T follicular helper cell (primary cell): ENCODE results near the gene SYT14.
"Not testable (repeated sequence)": the region's sequence is repeated elsewhere in the genome, so short reads cannot be mapped to it uniquely, and the experiment has no call there.

Experiments
- DNase-seq: peaks from one replicate; pipeline ENCODE4 v3.0.0-alpha.2; 2020; ENCODE audit warnings: low read depth

Gene SYT14

DNA sequence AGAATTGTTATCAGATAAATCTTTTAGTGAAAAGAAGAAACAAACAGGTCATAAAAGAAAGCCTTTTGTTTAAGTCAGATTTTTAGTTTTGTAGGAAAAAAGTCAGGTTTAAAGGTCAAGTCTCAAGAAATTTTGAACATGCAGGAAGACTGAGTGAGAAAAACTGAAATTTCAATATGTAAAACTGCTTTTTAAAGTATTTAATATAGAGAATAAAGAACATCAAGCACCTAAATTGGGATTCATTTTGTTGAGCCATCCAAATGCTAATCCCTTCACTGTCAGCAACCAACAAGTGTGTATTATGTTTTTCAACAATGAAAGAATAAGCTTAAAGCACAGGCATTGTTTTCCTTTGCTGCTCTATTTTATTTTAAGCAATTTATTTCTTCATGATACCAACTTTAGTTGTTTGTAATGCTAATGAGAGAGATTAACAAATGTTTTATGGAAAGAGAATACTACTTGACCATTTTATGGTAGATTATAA, 179.7 kb downstream of the SYT14 start:
- DNase-seq: no peak

DNA sequence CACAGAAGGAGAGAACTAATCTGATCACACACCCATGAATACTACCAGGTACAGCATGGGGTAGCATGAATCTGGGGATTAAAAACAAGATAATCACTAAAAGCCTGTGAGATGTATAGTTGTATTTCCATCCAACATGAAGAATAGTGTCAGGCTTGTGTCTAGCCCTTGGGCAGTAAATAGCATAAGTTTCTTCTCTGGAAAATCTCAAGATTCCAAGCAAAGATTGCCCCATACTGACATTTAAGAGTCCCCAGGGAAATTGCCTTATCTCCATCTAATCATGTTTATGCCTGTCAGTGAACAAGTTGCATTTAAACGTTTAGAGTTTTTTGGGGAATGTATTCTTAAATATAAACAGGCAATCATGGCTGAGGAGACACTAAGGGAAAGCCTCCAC, 185.4 kb downstream of the SYT14 start:
- DNase-seq: no peak

DNA sequence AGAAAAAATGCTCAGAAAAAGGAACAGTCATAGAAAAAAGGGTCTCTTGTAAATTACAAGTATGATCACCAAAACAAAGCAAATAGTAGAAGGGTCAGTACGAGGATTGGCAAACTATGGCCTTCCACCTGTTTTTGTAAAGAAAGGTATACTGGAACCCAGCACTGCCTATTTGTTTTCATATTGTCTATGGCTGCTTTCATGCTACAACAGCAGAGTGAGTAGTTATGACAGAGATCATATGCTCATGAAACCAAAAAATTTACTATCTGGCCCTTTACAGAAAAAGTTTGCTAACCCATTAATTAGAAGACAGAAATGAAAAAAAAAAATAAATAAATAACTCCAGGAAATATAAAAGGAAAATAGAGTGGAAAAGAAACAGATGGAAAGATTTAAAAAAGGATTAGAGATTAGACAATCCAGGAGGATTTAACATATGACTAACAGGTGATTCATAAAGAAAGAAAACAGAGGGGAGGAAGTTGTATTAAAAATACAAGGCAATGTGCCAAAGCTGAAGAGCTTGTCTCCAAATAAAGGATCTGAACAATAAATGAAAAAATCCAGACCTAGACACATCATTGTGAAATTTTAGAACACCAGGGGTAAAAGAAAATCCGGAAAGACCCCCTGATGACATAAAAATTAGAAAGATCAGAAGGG, 186.0 kb downstream of the SYT14 start:
- DNase-seq: no peak

DNA sequence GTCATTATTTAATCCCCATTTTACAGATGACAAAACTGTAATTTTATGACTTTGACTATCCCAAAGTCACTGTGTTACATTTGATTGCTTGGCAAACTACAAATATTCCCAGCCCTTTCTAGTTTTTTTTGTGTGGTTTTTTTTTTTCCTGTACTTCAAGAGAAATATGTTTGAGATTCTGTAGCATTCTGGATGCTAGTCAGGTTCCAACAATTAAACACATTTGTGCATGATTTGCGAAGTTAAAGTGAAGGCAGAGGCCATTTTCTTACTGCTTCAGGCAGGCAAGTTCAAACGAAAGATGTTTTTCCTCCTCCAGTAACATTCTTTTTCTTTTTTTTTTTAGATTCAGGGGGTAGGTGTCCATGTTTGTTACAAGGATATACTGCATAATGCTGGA, 186.7 kb downstream of the SYT14 start:
- no peak for DNase-seq

DNA sequence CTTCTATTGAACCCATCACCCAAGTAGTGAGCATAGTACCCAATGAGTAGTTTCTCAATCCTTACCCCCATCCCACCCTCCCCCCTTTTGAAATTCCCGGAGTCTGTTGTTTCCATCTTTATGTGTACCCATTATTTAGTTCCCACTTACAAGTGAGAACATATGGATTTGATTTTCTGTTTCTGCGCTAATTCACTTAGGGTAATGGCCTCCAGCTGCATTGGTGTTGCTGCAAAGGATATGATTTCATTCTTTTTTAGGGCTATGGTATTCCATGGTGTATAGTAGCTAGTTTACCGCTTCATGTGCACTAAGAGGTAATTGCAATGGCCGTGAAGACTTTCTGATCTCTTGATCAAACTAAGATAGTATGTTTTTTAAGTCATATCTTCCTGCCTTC, 187.1 kb downstream of the SYT14 start:
- no peak for DNase-seq

DNA sequence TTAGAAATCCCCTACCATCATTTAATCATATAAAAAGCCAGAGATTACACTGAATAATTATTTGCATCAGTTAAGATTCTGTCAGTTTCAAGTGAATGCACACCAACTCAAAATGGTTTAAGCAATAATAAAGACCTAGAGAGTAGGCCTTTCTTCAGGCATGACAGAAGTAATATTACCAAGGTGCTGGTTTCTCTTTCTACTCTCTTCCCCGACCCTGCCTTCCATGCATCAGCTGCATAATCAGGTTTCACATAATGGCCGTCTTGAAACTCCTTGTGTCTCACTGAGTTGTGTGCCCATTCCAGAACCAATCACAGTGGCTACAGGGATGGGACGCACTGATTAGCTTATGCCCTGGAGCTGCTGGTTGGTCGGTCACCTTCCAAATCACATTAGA, 191.1 kb downstream of the SYT14 start:
- DNase-seq: no peak

DNA sequence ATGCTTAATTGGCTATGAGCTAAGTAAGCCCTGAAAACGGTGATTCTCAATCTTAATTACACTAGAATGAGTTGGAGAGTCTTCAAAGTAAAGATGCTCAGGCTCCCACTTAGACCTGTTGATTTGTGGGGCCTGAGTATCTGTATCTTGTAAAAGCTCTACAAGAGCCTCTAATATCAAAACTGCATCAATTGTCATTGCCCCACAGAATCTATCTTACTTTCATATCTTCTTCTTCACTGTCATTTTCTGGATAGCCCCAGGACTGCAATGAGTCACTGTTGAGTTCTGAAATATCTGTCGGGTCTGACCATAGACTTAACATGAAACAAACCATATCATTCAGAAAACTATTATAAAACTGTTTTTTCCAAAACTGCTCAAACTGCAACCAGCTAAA, 191.7 kb downstream of the SYT14 start:
- no peak for DNase-seq

DNA sequence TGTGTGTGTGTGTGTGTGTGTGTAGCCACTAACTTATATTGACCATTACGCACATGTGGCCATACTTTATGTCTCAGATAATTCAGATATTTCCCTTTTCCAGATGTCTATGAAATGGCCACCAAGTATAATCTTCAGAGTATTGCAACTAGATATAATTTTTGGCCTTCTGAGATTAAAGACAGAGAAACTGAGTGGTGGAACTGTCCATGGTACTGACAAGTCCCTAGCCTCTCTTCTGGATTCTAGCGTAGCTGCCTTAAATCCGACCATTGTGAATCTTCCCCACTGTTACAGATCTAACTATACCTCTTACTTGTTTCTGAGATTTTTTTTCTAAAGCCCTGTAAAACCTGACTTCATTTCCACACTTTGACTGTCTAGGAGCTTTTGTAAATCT, 194.6 kb downstream of the SYT14 start:
- no peak for DNase-seq

DNA sequence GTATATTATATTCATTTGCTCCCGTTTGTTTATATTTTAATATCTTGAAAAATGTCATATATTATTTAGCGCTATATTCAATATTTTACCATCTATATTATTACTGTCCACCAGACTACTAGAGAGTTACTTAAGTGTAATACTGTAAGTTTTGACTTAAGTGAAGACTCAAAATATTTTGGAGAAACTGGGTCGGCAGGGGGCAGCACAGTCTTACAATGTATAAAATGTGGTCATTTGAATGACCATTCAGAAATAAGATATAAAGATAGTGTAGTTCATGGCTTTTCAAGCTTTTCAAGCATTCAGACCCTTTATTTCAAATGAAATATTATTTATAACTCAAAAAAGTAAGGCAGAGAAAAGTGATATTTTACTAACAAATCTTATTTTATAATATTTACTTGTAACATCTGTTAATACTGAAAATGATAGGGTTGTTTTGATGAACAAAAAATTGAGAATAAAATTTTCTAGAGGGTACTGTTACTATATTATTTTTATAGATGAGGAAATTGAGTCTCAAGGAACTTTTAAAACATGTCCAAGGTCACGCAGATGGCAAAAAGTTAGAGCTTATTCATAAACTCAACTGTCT, 205.5 kb downstream of the SYT14 start:
- no peak for DNase-seq

DNA sequence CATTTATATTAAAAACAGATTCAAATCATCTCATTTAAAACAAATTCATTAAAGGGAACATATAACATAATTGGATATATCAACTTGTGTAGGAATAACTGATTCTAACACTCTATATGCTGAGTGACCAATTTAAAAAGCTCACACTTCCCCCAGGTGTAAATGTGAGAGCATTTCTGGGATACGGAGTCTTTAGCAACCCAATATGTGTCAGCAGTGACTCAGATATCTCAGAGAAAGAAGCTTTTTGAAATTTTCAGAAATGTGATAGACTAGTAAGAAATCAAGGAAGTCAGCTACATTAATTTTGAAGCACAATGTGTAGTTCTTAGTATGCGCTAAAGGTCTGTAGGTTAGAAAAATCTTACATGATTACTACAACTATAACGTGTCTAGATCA, 206.7 kb downstream of the SYT14 start:
- no peak for DNase-seq

DNA sequence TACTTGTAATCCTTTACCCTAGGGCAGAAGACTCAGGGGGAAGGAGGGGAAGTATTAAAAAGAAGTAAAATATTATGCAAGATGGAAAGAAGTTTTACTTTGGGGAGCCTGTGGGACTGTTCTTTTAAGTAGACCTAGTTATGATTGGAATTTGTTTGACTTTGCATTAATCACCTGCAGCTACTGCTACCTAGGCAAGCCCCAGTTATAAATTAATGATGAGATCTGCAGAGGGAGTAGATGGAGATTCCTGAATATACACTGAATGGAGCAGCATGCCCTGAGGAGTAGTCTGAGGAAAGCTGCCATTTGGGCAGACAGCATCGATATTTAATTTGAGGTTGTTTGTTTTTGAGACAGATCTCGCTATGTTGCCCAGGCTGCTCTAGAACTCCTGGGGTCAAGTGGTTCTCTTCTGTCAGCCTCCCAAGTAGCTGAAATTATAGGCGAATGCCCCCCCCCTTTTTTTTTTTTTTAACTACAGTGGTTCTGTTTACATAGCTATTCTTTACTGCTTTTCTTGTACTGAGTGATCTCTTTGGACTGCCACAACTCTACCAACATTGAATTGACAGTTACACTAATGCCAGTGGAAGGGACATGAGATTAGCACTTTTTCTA, 213.1 kb downstream of the SYT14 start:
- no peak for DNase-seq

DNA sequence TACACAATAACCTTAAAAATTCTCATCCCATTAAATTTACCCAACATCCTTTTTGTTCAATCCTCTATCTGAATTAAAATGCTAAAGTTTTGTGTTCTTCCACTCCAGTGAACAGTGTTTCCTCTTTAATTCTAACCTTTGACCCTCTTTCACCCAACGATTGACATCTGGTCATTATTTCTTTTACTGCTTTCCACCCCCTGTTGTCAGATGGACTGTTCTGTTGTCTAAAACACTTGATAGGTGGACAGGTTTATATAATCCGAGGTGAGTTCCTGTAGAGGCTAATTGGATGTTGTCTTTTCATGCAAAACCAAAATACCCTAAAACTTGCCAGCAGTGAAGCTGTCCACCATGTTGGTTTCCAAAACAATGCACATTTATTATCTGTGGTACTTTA, 221.2 kb downstream of the SYT14 start:
- no peak for DNase-seq

DNA sequence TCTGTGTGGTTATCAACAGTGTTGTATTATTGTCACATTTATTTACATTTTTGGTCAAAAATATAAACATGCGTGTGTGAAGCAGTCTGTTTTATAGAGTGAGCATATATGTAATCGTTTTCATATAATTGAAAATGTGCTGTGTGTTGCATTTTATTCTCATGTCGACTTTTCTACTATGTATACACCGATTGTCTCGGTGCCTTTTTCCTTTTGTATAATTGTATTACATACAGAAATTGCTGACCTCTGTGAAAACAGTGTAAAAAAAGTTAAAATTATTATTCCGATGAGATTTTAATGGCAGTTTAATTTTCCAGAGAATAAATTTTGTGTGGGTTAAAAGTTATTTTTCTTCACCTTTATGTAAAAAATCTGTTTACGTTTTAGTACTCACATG, 232.2 kb downstream of the SYT14 start:
- DNase-seq: no peak

DNA sequence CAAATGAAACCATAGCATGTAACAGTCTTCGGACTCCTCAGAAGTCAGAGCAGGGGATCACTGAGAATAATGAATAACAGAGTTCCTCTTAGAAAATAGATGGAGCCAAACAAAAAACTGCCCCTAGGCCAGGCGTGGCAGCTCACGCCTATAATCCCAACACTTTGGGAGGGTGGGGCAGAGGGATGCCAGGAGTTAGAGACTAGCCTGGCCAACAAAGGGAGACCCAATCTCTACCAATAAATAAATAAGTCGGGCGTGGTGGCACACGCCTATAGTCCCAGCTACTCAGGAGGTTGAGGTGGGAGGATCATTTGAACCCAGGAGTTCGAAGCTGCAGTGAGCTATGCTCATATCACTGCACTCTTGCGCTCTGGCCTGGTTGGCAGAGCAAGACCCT, 236.1 kb downstream of the SYT14 start:
- no peak for DNase-seq

DNA sequence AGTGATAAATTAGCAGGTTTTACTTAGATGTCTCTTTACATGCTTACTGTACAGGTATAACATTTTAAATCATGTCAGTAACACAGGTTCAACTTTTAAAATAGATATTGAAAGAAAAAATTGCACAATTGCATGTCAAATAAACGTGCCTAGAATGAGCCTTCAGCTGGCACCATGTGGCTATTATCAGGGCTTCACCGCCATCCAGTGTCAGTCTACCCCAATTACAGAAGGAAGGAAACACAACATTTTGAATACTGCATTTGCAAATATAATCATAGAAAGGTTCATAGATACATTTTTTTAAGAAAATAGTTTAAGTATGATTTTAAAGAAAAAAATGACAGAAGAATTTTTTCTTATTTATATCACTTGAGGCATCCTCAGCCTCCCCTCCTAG, 247.0 kb downstream of the SYT14 start:
- no peak for DNase-seq

DNA sequence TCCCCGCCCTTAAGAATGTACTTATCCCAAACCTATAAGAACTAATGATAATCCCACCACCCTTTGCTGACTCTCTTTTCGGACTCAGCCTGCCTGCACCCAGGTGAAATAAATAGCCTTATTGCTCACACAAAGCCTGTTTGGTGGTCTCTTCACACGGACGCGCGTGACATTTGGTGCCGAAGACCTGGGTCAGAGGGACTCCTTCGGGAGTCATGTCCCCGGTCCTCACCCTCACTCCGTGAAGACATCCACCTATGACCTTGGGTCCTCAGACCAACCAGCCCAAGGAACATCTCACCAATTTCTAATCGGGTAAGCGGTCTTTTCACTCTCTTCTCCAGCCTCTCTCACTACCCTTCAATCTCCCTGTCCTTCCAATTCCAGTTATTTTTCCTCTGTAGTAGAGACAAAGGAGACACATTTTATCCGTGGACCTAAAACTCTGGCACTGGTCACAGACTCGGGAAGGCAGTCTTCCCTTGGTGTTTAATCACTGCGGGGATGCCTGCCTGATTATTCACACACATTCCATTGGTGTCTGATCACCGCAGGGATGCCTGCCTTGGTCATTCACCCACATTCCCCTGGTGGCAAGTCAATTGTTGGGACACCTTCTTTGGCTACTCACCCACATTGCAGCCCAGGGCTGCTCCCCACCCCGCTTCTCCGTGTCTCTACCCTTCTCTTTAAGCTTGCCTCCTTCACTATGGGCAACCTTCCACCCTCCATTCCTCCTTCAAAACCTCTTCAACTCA, 250.0 kb downstream of the SYT14 start:
- DNase-seq: not testable (repeated sequence)

DNA sequence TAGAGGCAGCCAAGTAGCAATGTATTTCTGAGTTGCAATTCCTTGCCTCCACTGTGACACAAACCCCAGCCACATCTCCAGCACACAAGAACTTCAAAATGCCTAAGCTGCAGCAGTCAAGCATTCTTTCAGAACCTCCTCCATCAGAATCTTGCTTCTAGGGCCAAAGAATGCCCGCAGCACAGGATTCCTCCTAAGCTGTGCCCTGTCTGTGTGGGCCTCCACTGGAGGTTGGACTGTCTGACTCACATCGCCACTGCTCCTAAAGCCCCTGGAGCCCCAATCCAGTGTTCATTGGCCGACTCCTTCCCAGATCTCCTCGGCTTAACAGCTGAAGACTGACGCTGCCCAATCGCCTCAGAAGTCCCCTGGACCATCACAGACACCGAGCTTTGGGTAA, 251.4 kb downstream of the SYT14 start:
- no peak for DNase-seq

DNA sequence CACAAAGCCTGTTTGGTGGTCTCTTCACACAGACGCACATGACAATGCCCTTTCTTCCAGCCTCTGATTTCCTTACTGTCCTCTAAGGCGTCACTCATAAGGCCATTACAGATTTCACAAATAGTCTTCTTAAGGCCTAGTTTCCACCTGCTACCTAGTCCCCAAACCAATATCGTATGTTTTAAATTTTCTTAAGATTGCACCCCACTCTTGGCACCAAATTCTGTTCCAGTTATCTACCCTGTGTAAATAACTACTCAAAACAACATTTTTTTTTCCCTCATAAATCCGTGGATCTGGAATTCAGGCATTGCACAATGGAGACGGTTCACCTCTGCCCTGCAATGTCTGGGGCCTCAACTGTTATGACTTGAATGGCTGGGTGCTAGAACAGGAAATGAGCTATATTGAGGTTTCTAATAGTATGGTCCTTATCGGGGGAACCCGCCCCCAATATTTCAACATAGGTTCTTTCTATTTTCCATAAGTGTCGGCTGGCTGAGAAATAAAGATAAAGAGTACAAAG, 257.7 kb downstream of the SYT14 start:
- DNase-seq: no peak

DNA sequence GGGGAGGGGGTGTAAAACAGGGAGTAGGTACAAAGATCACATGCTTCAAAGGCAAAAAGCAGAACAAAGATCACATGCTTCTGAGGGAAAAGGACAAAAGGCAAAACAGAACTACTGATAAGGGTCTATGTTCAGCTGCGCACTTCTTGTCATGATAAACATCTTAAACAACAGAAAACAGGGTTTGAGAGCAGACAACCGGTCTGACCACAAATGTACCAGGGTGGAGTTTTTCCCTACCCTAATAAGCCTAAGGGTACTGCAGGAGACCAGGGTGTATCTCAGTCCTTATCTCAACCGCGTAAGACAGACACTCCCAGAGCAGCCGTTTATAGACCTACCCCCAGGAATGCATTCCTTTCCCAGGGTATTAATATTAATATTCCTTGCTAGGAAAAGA, 258.2 kb downstream of the SYT14 start:
- DNase-seq: not testable (repeated sequence)

DNA sequence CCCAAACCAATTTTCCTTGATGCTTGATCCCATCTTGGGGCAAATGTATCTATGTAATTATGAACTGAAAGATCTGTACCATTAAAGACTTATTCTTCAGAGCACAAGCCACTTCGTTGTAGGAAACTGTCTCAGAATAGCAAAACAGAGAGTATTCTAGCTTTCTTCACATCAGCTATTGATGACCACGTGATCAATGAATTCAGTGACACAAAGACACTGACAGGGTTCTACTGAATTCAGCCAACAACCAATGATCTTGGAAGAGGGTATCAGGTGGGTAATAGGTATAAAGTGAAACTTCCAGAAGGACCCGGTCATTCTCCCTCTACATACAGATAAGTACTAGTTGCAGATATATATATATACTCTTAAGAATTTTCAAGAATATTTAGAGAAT, 260.8 kb downstream of the SYT14 start:
- DNase-seq: no peak

DNA sequence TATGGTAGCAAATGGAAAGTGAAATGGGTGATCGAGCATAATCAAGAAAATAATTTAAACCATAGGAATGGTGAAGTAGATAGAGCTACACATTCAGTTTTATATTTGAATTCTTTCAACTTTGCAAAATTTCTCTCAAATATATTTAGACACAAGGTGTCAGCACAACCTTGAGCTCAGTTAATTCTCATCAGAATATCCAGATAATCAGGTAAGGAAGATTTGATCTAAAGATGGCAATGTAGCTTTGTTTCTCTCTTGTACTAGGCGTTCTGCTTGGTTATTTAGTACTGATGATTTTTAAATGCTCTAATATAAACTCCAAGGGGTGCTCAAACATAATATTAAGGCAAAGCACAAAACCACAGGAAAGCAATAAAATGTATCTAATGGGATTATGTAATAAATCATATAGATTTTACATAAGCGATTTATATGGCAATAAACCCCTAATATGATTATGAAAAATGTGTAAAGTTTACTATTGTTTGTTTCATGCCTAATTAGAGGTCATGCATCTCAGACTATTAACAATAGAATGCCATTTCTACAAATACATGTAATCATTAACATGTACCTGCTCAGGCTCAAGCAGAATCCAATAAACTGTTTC, 262.2 kb downstream of the SYT14 start:
- no peak for DNase-seq

DNA sequence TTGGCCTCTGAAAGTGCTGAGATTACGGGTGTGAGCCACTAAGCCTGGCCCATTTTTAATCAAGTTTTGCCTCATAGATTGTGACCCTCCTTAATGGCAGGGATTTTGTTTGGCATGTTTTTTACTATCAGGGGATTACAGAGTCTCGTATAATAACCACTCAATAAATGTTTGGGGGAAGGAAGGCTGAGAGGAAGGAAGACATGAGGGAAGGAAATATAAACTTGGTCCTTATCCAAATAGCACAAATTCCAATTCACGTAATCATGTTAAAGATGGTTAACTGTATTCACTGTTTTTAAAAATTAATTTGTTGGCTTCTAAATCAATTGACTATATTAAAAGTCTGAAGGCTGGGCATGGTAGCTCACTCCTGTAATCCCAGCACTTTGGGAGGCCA, 263.7 kb downstream of the SYT14 start:
- no peak for DNase-seq
